HG02943 (cell line): ENCODE measurements around the gene FBXO5.
"Not testable (repeated sequence)": the region's sequence is repeated elsewhere in the genome, so short reads cannot be mapped to it uniquely, and the experiment has no call there.

Experiments used
- ATAC-seq: cut with Tn5 transposase; IDR thresholded peaks from one replicate; pipeline ENCODE4 v1.9.1; 2021; ENCODE audit warnings: mild to moderate bottlenecking, low read depth, moderate library complexity; ENCODE audit not compliant: unreplicated experiment

FBXO5 gene

DNA sequence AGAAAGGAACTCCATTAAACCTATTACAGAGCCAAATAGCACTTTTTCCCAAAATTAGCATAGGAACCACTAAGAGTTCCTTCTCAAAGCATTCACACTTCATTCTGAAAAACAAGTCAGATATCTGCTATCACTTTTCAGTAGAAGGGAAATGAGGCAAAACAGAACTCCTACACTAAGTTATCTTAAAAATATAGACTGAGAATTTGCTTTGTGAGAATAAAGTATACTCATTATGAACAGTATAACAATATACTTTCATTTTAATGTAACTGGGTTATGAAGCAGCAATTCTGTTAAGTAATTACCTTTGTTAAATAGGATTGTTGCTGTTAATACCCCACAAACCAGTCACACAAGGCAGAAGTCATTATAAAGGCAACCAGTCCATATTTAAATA lies 11.0 kb upstream of the FBXO5 start:
- no peak for ATAC-seq

GRCh38 chr6:152993431-152993830 lies 10.6 kb upstream of the FBXO5 start:
- no peak for ATAC-seq

DNA sequence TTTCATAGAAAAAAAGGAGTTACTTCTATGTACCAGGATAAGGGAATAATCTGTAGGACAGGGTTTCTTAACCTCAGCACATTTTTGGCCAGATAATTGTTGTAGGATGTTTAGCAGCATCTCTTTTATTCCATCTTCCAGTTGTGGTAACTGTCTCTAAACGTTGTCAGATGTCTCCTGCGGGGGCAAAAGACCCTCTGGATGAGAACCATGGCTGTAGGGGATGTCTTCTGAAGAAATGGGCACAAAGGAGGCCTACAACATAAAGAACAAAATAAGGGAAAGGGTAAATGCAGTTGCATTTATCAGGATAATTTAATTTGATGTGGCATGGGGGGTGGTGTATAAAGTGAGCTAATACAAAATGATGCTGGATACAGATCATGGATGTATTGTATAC lies 4.1 kb upstream of the FBXO5 start:
- no peak for ATAC-seq

DNA sequence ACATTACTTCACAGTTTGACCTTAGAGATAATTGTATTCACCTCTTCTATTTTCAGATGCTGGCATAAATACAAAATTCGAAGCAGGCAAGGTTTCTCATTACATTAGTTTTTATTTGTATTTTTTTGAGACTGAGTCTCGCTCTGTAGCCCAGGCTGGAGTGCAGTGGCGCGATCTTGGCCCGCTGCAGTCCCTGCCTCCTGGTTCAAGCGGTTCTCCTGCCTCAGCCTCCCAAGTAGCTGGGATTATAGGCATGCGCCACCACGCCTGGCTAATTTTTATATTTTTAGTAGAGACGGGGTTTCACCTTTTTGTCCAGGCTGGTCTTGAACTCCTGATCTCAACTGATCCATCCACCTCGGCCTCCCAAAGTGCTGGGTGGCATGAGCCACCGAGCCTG lies 2.5 kb upstream of the FBXO5 start:
- not testable (repeated sequence) for ATAC-seq

DNA sequence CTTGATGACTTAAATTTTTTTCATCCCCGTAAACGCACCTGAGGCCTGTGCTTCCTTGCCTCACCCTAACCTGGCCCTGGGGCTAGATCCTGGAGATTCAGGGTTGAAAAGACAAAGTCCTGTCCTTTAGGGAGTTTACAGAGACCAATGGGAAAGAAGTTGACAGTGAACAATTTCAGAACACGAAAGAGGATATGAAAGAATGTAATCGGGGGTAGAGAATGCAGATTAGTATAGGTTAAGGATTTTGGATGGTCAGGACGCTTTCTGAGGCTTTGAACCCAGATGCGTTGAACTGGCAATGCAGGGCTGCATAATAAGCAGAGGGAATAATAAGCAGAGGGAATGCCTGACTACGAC lies 1.7 kb upstream of the FBXO5 start:
- ATAC-seq = peak; percentile 26

DNA sequence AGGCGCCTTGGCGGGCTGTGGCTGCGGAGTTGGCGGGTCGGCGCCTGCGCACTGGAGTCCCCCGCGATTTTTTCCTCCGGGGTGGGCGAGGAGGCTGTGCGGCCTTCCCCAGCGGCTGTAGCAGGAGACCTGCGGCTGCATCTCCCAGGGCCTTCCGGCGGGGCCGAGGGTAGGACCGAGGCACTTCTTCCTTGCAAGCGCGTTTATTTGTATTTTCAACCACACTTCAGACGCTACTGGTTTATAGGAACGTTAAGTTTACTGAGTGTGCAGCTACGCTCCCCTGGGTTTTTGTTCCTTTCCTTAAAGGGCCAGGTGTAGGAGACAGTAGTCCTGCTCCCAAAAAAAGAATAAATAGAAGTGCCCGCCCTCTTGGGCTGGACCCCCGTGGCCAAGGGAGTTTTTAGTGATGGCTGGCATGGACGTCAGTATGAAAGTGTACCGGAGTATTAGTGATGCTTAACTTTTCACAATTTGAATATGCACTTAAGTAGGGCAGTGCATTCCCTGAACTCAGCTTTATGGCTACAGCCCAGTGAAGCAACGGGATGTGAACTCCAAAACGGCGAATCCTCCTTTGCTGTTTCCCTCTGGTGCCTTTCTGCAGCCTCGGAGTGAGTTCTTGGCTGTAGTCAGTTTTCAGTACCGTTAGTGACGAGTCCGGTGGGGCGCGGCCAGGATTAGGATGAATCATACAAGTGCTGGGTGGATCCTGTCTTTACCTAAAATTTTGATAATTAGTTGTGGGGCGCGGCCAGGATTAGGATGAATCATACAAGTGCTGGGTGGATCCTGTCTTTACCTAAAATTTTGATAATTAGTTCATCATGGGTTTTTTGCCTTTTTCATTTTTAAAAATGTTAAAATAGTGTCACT lies 1.0 kb upstream of the FBXO5 start:
- ATAC-seq = peak; percentile 21

- peak; percentile 4 for ATAC-seq
These were observed 595 bp downstream of the FBXO5 start for GRCh38 chr6:152981989-152982903.

- no peak for ATAC-seq
These were observed 1.6 kb downstream of the FBXO5 start for GRCh38 chr6:152981219-152981618.

GRCh38 chr6:152980656-152981055 lies 2.2 kb downstream of the FBXO5 start:
- ATAC-seq = no peak

GRCh38 chr6:152979116-152979515 lies 3.7 kb downstream of the FBXO5 start:
- ATAC-seq = no peak

DNA sequence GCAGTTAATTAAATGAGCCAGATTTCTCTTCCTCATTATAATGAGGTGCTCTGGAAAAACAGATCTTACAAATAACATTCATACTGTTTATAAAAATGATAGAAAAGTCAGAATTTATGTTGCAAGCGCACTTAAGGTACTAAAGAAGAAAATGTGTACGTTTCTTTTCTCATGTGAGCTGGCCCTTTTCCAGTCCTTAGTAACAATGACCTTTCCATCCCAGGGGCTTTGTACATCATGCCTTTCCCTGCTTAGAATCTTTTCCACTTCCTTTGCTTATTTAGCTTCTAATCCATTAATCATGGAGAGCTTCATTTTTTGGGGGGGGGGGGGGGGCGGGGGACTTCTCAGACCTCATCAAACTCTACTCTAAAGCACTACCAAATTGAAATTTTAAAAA lies 4.8 kb downstream of the FBXO5 start:
- no peak for ATAC-seq

- no peak for ATAC-seq
These were observed 5.3 kb downstream of the FBXO5 start for GRCh38 chr6:152977556-152977955.

GRCh38 chr6:152976749-152977148 lies 6.1 kb downstream of the FBXO5 start:
- ATAC-seq = no peak

DNA sequence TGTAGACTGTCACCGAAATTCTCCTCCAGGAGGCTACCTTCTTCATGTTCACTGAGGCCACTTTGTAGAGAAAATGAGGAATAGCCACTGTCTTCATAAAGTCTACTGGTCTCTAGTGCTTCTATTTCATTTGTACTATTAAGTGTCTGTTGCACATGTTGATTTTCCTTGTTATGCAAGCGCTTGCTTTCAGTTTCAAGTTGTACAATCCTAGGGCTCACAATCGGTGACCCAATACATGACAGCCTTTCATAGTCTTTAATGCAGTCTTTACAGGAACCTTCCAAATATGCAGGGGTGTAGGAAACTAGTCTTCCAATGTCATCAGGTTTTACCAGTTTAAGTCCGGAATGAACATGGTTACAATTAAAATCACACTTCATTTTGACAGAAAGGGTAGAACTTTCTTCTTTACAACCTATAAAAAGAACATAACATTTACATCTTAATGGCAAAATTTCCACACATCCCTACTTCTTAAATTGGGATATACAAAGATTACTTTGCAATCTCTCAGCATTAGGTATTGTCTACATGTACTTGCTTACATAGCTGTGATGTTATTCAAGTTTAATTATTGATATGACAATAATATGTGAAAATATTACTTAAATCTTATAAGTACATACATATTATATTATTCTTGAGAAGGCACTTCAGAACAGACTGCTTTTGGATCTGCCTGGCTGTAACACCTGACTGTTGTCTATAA lies 7.5 kb downstream of the FBXO5 start:
- no peak for ATAC-seq

GRCh38 chr6:152973916-152974315 lies 8.9 kb downstream of the FBXO5 start:
- no peak for ATAC-seq

GRCh38 chr6:152969688-152970418 lies 13.0 kb downstream of the FBXO5 start:
- ATAC-seq = no peak

DNA sequence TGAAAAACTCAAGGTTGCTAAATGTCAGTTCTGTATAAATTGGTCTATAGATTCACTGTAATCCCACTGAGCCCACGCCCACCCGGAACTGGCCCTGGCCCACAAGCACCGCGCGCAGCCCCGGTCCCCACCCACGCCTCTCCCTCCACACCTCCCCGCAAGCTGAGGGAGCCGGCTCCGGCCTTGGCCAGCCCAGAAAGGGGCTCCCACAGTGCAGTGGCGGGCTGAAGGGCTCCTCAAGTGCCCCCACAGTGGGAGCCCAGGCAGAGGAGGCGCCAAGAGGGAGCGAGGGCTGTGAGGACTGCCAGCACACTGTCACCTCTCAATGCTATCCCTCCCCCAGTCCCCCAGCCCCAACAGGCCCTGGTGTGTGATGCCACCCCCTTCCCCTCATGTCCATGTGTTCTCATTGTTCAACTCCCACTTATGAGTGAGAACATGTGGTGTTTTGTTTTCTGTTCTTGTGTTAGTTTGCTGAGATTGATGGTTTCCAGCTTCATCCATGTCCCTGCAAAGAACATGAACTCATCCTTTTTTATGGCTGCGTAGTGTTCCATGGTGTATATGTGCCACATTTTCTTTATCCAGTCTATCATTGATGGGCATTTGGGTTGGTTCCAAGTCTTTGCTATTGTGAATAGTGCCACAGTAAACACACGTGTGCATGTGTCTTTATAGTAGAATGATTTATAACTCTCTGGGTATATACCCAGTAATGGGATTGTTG lies 16.5 kb downstream of the FBXO5 start:
- not testable (repeated sequence) for ATAC-seq

GRCh38 chr6:152959333-152959732 lies 23.5 kb downstream of the FBXO5 start:
- ATAC-seq = no peak

DNA sequence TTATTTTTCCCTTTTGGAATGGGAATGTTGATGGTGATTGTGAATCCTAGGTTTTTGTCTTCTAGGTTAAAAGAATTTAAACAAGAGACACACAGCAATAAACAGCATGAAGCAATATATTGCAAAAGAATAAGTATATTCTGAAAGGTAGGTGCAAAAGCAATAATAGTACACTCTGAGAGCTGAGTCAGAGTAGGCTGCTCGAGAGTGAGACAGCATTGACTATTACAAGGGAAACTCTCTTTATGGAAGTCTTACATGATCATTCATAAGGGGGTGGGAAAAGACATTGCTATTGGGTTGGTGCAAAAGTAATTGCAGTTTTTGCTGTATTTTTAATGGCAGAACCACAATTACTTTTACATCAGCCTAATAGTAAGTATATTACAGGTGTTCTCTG lies 25.0 kb downstream of the FBXO5 start:
- ATAC-seq = no peak

DNA sequence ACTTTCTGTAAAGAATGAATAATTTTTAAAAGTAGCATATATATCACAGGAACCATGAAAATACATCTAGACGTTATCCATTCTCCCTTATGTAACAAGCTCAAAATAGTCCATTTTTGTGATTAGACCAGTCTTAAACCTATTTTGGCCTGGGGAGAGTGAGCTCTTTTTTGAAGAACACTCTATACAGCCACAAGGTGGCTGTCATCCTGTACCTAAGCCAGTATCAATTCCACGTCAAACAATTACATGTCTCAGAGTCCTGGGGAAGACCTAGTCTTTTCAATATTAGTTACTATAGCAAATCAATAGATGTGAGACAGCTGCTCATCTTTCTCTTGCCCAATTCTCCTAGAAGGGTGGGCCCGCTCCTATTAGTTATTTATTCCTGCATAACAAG lies 28.4 kb downstream of the FBXO5 start:
- ATAC-seq = no peak
